ENCODE results near the gene AOAH.

Gene AOAH

GRCh38 chr7:36591636-36592035, 132.7 kb downstream of the AOAH start:
- no peaks in the 10 kb centered on the region for H3K36me3 ChIP-seq (ENCODE audit: control insufficient read depth, low read length)
- no peaks in the 10 kb centered on the region for H3K79me2 ChIP-seq (ENCODE audit: control insufficient read depth, low read length)
- peaks cover 25% of the 10 kb centered on the region; the same call in 1 of the 2 replicates for H3K27me3 ChIP-seq (ENCODE audit: control insufficient read depth, low read length)
- H3K9me3 ChIP-seq (ENCODE audit: control insufficient read depth, insufficient read depth, low read length): no peaks in the 10 kb centered on the region
- H3K9me2 ChIP-seq (replicated peaks; ENCODE audit: control insufficient read depth, low read length): no peaks in the 10 kb centered on the region
- no peaks in the 10 kb centered on the region for H3F3A ChIP-seq (ENCODE audit: control insufficient read depth, insufficient read depth)
- H4K20me1 ChIP-seq (ENCODE audit: control insufficient read depth, insufficient read depth, low read depth, low read length): no peaks in the 10 kb centered on the region
- TF ChIP-seq CTCF (IDR thresholded peaks at IDR 0.05; ENCODE audit: low read depth, low read length, poor library complexity, severe bottlenecking) (no peak), EZH2phosphoT487 (IDR thresholded peaks at IDR 0.05; ENCODE audit: borderline replicate concordance, low read length) (no peak)
- H3K4me3 ChIP-seq (ENCODE audit: low read length): no peak overlapping the region
- no peak overlapping the region for H3K27ac ChIP-seq (ENCODE audit: low read depth, low read length)
- H3K4me1 ChIP-seq (ENCODE audit: control insufficient read depth, low read length): no peaks in the 10 kb centered on the region
- no peak overlapping the region for H3K4me2 ChIP-seq (ENCODE audit: low read length)

GRCh38 chr7:36589391-36589790, 134.9 kb downstream of the AOAH start:
- H3K4me3 ChIP-seq (ENCODE audit: low read length): no peak overlapping the region
- H3K9me3 ChIP-seq (ENCODE audit: control insufficient read depth, insufficient read depth, low read length): no peaks in the 10 kb centered on the region
- no peaks in the 10 kb centered on the region for H3K36me3 ChIP-seq (ENCODE audit: control insufficient read depth, low read length)
- H3F3A ChIP-seq (ENCODE audit: control insufficient read depth, insufficient read depth): no peaks in the 10 kb centered on the region
- H4K20me1 ChIP-seq (ENCODE audit: control insufficient read depth, insufficient read depth, low read depth, low read length): no peaks in the 10 kb centered on the region
- no peaks in the 10 kb centered on the region for H3K79me2 ChIP-seq (ENCODE audit: control insufficient read depth, low read length)
- H3K27ac ChIP-seq (ENCODE audit: low read depth, low read length): no peak overlapping the region
- no peaks in the 10 kb centered on the region for H3K9me2 ChIP-seq (replicated peaks; ENCODE audit: control insufficient read depth, low read length)
- TF ChIP-seq CTCF (IDR thresholded peaks at IDR 0.05; ENCODE audit: low read depth, low read length, poor library complexity, severe bottlenecking) (no peak), EZH2phosphoT487 (IDR thresholded peaks at IDR 0.05; ENCODE audit: borderline replicate concordance, low read length) (no peak)
- H3K4me1 ChIP-seq (ENCODE audit: control insufficient read depth, low read length): no peaks in the 10 kb centered on the region
- peaks cover 28% of the 10 kb centered on the region; the same call in 1 of the 2 replicates for H3K27me3 ChIP-seq (ENCODE audit: control insufficient read depth, low read length)
- H3K4me2 ChIP-seq (ENCODE audit: low read length): no peak overlapping the region

GRCh38 chr7:36583318-36583717, 141.0 kb downstream of the AOAH start:
- H3K4me2 ChIP-seq (ENCODE audit: low read length): no peak overlapping the region
- H3K4me3 ChIP-seq (ENCODE audit: low read length): no peak overlapping the region
- TF ChIP-seq EZH2phosphoT487 (IDR thresholded peaks at IDR 0.05; ENCODE audit: borderline replicate concordance, low read length) (no peak), CTCF (IDR thresholded peaks at IDR 0.05; ENCODE audit: low read depth, low read length, poor library complexity, severe bottlenecking) (no peak)
- H3K4me1 ChIP-seq (ENCODE audit: control insufficient read depth, low read length): no peaks in the 10 kb centered on the region
- H3K9me2 ChIP-seq (replicated peaks; ENCODE audit: control insufficient read depth, low read length): no peaks in the 10 kb centered on the region
- no peaks in the 10 kb centered on the region for H3K9me3 ChIP-seq (ENCODE audit: control insufficient read depth, insufficient read depth, low read length)
- no peak overlapping the region for H3K27ac ChIP-seq (ENCODE audit: low read depth, low read length)
- no peaks in the 10 kb centered on the region for H4K20me1 ChIP-seq (ENCODE audit: control insufficient read depth, insufficient read depth, low read depth, low read length)
- H3K27me3 ChIP-seq (ENCODE audit: control insufficient read depth, low read length): peaks cover 12% of the 10 kb centered on the region; the same call in 1 of the 2 replicates
- no peaks in the 10 kb centered on the region for H3K79me2 ChIP-seq (ENCODE audit: control insufficient read depth, low read length)
- no peaks in the 10 kb centered on the region for H3F3A ChIP-seq (ENCODE audit: control insufficient read depth, insufficient read depth)
- H3K36me3 ChIP-seq (ENCODE audit: control insufficient read depth, low read length): no peaks in the 10 kb centered on the region

All from DOHH2 (cell line).